Activated CD4-positive, alpha-beta T cell treated with anti-CD3 and anti-CD28 coated beads, Interleukin-2, amount 10 ng/mL, durations not matched to agents 24 days and 14 days (primary cell): ENCODE results near the gene YIPF6. TPM values are rescaled to one million over a fixed set of nuclear protein-coding genes. Genes with fewer than 3 reads are reported as not detected.
A peak's percentile ranks its signal among the peaks of the same experiment; 100 is the strongest.
"Not testable (repeated sequence)": the region's sequence is repeated elsewhere in the genome, so short reads cannot be mapped to it uniquely, and the experiment has no call there.

Experiments
- DNase-seq: peaks from one replicate; pipeline ENCODE4 v3.0.0; 2022
- H3K27ac Mint-ChIP-seq: one replicate; pipeline ENCODE4 v1.8.0; 2022; ENCODE audit warnings: mild to moderate bottlenecking, mixed read lengths
- H3K27me3 Mint-ChIP-seq: one replicate; pipeline ENCODE4 v1.8.0; 2022; ENCODE audit warnings: mixed read lengths
- H3K36me3 Mint-ChIP-seq: one replicate; pipeline ENCODE4 v1.8.0; 2022; ENCODE audit warnings: low read depth, mild to moderate bottlenecking, mixed read lengths
- H3K4me1 Mint-ChIP-seq: one replicate; pipeline ENCODE4 v1.8.0; 2021; ENCODE audit warnings: mixed read lengths
- H3K4me3 Mint-ChIP-seq: one replicate; pipeline ENCODE4 v1.8.0; 2022; ENCODE audit warnings: mild to moderate bottlenecking, moderate library complexity, mixed read lengths
- H3K9me3 Mint-ChIP-seq: one replicate; pipeline ENCODE4 v1.8.0; 2021; ENCODE audit warnings: mixed read lengths
- intact Hi-C: fragments of 100-400 bp; cut with micrococcal nuclease; formaldehyde crosslinking; loops from one replicate; pipeline ENCODE4 v1.15.1; 2023
- total RNA-seq: library from RNA; stranded (reverse); gene quantifications from 2 replicates; pipeline ENCODE4 v1.2.3, GENCODE V29; 2022

Gene YIPF6
- total RNA-seq, 1 donor from 2014 or later = 21.1 TPM

GRCh38 chrX:68534691-68535090 lies 35.8 kb downstream of the YIPF6 start:
- H3K4me1 Mint-ChIP-seq = no peaks in the 10 kb centered on the region
- H3K36me3 Mint-ChIP-seq = peaks cover 11% of the 10 kb centered on the region
- no peaks in the 10 kb centered on the region for H3K9me3 Mint-ChIP-seq
- DNase-seq = no peak
- no peaks in the 10 kb centered on the region for H3K27me3 Mint-ChIP-seq
- no peak overlapping the region for H3K27ac Mint-ChIP-seq
- no peak overlapping the region for H3K4me3 Mint-ChIP-seq
- intact Hi-C loops = no loop called here

GRCh38 chrX:68536429-68536828 lies 37.6 kb downstream of the YIPF6 start:
- Mint-ChIP-seq H3K36me3 (peaks cover 11% of the 10 kb centered on the region), H3K27ac (no peak overlapping the region), H3K9me3 (no peaks in the 10 kb centered on the region), H3K4me1 (no peaks in the 10 kb centered on the region), H3K4me3 (no peak overlapping the region), H3K27me3 (no peaks in the 10 kb centered on the region)
- no peak for DNase-seq
- intact Hi-C loops = no loop called here

- Mint-ChIP-seq H3K36me3 (peaks cover 13% of the 10 kb centered on the region), H3K4me3 (no peak overlapping the region), H3K9me3 (peaks cover 3% of the 10 kb centered on the region), H3K4me1 (no peaks in the 10 kb centered on the region), H3K27ac (no peak overlapping the region), H3K27me3 (no peaks in the 10 kb centered on the region)
- intact Hi-C loops = no loop called here
- DNase-seq = no peak
Observed at GRCh38 chrX:68536884-68537283, 38.0 kb downstream of the YIPF6 start.

GRCh38 chrX:68550193-68550592 lies 51.3 kb downstream of the YIPF6 start:
- Mint-ChIP-seq H3K27me3 (no peaks in the 10 kb centered on the region), H3K4me3 (no peak overlapping the region), H3K4me1 (no peaks in the 10 kb centered on the region), H3K27ac (no peak overlapping the region), H3K9me3 (no peaks in the 10 kb centered on the region), H3K36me3 (no peaks in the 10 kb centered on the region)
- no peak for DNase-seq
- intact Hi-C loops = no loop called here

GRCh38 chrX:68556036-68556435 lies 57.2 kb downstream of the YIPF6 start:
- H3K9me3 Mint-ChIP-seq = no peaks in the 10 kb centered on the region
- H3K36me3 Mint-ChIP-seq = no peaks in the 10 kb centered on the region
- no peaks in the 10 kb centered on the region for H3K27me3 Mint-ChIP-seq
- no peak overlapping the region for H3K4me3 Mint-ChIP-seq
- DNase-seq = no peak
- intact Hi-C loops = no loop called here
- H3K4me1 Mint-ChIP-seq = no peaks in the 10 kb centered on the region
- no peak overlapping the region for H3K27ac Mint-ChIP-seq

- H3K36me3 Mint-ChIP-seq, H3K9me3 Mint-ChIP-seq, H3K27ac Mint-ChIP-seq, intact Hi-C loops, H3K4me1 Mint-ChIP-seq, DNase-seq, H3K4me3 Mint-ChIP-seq, H3K27me3 Mint-ChIP-seq: not testable (repeated sequence)
Observed at GRCh38 chrX:68557126-68557525, 58.3 kb downstream of the YIPF6 start.

- intact Hi-C loops, DNase-seq: not testable (repeated sequence)
Observed at GRCh38 chrX:68559905-68560304, 61.1 kb downstream of the YIPF6 start.

GRCh38 chrX:68568136-68568535 lies 69.3 kb downstream of the YIPF6 start:
- Mint-ChIP-seq H3K9me3 (no peaks in the 10 kb centered on the region), H3K27ac (no peak overlapping the region), H3K4me3 (no peak overlapping the region), H3K27me3 (no peaks in the 10 kb centered on the region), H3K36me3 (no peaks in the 10 kb centered on the region), H3K4me1 (peaks cover 13% of the 10 kb centered on the region)
- no peak for DNase-seq
- intact Hi-C loops = no loop called here

More at GRCh38 chrX:68559905-68560304, 61.1 kb downstream of the YIPF6 start:
- not testable (repeated sequence) for H3K27me3 Mint-ChIP-seq, H3K4me1 Mint-ChIP-seq, H3K9me3 Mint-ChIP-seq, H3K4me3 Mint-ChIP-seq, H3K36me3 Mint-ChIP-seq, H3K27ac Mint-ChIP-seq

GRCh38 chrX:68570598-68570997 lies 71.7 kb downstream of the YIPF6 start:
- intact Hi-C loops = loop anchor here (5.0 kb wide), 1 partner anchor 68 kb away; no protein-coding TSS in a partner anchor
- DNase-seq = no peak
- H3K4me3 Mint-ChIP-seq = no peak overlapping the region
- H3K27ac Mint-ChIP-seq = no peak overlapping the region
- no peaks in the 10 kb centered on the region for H3K9me3 Mint-ChIP-seq
- H3K36me3 Mint-ChIP-seq = no peaks in the 10 kb centered on the region
- peaks cover 13% of the 10 kb centered on the region for H3K4me1 Mint-ChIP-seq
- no peaks in the 10 kb centered on the region for H3K27me3 Mint-ChIP-seq

GRCh38 chrX:68571292-68571609 lies 72.4 kb downstream of the YIPF6 start:
- Mint-ChIP-seq H3K27ac (no peak overlapping the region), H3K4me1 (peaks cover 13% of the 10 kb centered on the region), H3K4me3 (no peak overlapping the region), H3K27me3 (no peaks in the 10 kb centered on the region), H3K9me3 (no peaks in the 10 kb centered on the region), H3K36me3 (no peaks in the 10 kb centered on the region)
- no peak for DNase-seq
- intact Hi-C loops = loop anchor here (5.0 kb wide), 1 partner anchor 69 kb away; no protein-coding TSS in a partner anchor

- H3K4me3 Mint-ChIP-seq = no peak overlapping the region
- intact Hi-C loops = loop anchor here (5.0 kb wide), 1 partner anchor 69 kb away; no protein-coding TSS in a partner anchor
- no peaks in the 10 kb centered on the region for H3K36me3 Mint-ChIP-seq
- H3K4me1 Mint-ChIP-seq = peaks cover 13% of the 10 kb centered on the region
- peak overlapping the region; percentile 31 for H3K27ac Mint-ChIP-seq
- no peaks in the 10 kb centered on the region for H3K27me3 Mint-ChIP-seq
- H3K9me3 Mint-ChIP-seq = no peaks in the 10 kb centered on the region
- no peak for DNase-seq
Observed at GRCh38 chrX:68571610-68572311, 72.9 kb downstream of the YIPF6 start.

- Mint-ChIP-seq H3K27me3 (no peaks in the 10 kb centered on the region), H3K36me3 (no peaks in the 10 kb centered on the region), H3K4me3 (no peak overlapping the region), H3K4me1 (peaks cover 8% of the 10 kb centered on the region), H3K27ac (no peak overlapping the region), H3K9me3 (peaks cover 5% of the 10 kb centered on the region)
- intact Hi-C loops = loop anchor here (5.0 kb wide), 1 partner anchor 72 kb away; no protein-coding TSS in a partner anchor
- DNase-seq = no peak
Observed at GRCh38 chrX:68574240-68574639, 75.4 kb downstream of the YIPF6 start.

GRCh38 chrX:68579810-68580209 lies 81.0 kb downstream of the YIPF6 start:
- Mint-ChIP-seq H3K27me3 (no peaks in the 10 kb centered on the region), H3K4me3 (no peak overlapping the region), H3K4me1 (no peaks in the 10 kb centered on the region), H3K36me3 (no peaks in the 10 kb centered on the region), H3K9me3 (peaks cover 5% of the 10 kb centered on the region), H3K27ac (no peak overlapping the region)
- intact Hi-C loops = no loop called here
- DNase-seq = no peak

- Mint-ChIP-seq H3K27ac (no peak overlapping the region), H3K27me3 (no peaks in the 10 kb centered on the region), H3K36me3 (no peaks in the 10 kb centered on the region), H3K4me3 (no peak overlapping the region), H3K9me3 (peaks cover 3% of the 10 kb centered on the region), H3K4me1 (no peaks in the 10 kb centered on the region)
- DNase-seq = no peak
- intact Hi-C loops = no loop called here
Observed at GRCh38 chrX:68584221-68584620, 85.4 kb downstream of the YIPF6 start.
